Stimulated activated CD8-positive, alpha-beta memory T cell treated with anti-CD3 and anti-CD28 coated beads, Interleukin-4, amount 100 ng/mL, for 1 hour (primary cell): ENCODE data around the gene PASK.

Experiments used
- DNase-seq, 2 donors: peaks; one replicate each; pipeline ENCODE4 v3.0.0-alpha.2; 2020; ENCODE audit warnings: low read depth in 2 of 2, low spot score in 1 of 2

The PASK gene

DNA sequence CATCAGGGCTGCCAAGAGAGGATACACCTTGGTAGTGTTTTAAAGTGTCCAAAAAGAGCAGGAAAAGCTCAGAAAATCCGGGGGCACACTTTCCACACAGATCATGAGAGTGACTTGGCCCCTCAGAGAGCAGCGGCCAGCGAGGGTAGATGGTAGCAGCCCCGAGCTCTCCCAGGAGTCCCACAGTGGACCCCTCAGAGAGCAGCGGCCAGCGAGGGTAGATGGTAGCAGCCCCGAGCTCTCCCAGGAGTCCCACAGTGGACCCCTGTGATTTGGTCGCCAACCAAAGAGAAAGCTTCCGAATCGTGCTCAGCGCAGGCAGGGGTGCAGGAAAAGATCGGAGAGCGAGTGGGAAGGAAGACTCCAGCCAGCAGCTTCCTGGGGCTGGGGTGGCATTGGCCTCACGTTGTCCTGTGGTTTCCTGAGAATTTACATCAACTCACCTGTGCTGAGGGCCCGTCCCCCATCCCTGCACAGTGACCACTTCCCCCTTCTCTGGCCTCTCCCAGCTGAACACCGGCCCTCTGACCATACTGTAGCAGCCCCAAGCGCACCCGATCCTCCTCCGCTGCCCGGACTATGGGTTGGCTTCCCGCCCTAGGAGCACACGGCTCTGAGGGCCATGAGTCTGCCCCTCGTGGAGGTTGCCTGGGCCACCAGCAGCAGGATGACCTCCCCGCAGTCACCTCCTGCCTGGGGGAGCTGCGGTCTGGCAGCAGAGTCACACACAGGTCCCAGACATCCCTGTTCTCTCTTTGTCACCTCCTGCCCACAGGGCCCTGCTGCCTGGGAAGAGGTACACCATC is 80.9 kb downstream of the PASK start:
- no peak for DNase-seq

DNA sequence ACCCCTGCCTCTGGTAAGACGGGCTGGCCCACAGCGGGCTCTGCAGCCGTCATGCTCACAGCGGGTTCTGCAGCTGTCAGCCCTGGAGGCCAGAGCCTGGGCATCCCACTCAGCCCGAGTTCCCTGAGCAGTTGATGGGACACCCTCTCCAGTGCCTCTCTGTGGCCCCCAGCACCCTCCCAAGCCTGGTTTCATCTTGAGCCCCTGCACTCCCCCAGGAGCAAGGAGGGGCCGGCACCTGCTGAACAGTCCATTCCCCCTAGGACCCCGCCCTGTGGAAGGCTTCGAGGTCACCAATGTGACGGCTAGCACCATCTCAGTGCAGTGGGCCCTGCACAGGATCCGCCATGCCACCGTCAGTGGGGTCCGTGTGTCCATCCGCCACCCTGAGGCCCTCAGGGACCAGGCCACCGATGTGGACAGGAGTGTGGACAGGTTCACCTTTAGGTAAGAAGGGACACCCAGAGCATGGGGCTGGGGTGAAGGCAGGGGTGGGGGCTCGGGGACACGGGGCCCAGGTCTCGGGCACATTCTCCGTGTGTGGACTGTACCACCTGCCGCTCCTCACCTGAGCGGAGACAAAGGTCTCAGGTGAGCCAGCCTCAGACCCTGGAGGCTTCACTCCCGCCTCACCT is 81.7 kb downstream of the PASK start:
- no peak for DNase-seq

DNA sequence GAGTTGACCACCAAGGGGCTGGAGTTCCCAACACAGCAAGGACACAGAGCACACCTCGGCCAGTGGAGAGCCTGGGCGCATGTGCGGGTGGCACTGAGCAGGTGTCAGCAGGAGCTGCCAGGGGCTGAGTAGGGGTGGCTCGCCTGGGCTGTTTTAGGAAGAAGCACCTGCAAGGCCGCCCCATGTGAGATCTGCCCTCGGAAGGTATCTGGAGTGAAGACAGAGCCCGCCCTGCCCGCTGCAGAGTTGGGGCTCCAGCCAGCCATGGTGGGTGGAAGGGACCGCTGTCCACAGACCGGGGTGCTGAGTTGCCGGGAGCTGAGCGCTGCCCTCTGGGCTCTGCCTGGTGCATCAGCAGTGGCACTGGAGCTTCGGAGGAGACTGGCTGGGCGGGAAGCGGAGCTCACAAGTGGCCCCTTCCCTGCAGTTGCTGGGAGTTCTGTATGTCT is 82.4 kb downstream of the PASK start:
- no peak for DNase-seq

DNA sequence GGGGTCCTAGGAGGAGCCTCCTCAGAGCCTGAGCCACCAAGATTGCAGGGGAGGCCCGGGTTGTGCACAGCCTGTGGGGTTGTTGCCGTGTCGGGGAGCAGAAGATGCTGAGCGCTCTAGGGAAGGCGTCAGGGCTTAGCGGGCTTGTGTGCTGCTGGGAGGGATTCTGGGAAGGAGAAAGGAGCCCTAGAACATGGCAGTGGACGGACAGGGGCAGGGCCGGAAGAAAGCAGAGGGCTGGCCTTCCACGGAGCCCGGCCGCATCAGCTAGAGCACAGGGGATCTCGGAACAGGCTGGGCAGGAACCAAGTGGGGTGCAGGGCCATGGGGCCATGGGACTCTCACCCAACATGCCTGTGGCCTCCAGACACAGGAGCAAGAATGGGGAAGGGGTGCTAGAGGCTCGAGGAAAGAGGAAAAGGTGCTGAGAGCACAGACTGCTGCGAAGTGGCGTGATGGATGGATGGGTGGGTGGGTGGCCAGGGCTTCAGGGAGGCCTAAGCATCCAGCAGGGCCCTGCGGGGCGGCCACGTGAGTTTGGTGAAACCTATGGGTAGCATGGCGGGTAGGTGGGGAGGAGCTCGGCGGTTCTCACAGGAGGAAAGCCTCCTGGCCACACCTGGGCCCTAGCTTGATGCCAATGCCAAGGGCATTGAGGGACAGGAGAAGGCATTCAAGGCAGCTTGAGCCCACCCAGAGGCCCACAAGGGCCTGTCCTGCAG is 82.9 kb downstream of the PASK start:
- no peak for DNase-seq

DNA sequence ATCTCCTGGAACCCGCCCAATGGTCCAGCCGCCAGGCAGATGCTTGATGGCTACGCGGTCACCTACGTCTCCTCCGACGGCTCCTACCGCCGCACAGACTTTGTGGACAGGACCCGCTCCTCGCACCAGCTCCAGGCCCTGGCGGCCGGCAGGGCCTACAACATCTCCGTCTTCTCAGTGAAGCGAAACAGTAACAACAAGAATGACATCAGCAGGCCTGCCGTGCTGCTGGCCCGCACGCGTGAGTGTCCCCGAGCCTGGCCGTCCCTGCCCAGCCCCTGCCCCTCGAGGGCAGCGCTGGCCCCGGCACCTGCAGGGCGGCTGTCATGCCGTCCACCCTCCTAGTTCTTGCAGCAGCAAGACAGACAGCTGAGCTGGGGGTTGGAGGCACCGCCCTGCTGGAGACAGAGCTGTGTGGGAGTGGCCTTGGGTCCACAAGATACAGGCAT is 83.9 kb downstream of the PASK start:
- DNase-seq = no peak

DNA sequence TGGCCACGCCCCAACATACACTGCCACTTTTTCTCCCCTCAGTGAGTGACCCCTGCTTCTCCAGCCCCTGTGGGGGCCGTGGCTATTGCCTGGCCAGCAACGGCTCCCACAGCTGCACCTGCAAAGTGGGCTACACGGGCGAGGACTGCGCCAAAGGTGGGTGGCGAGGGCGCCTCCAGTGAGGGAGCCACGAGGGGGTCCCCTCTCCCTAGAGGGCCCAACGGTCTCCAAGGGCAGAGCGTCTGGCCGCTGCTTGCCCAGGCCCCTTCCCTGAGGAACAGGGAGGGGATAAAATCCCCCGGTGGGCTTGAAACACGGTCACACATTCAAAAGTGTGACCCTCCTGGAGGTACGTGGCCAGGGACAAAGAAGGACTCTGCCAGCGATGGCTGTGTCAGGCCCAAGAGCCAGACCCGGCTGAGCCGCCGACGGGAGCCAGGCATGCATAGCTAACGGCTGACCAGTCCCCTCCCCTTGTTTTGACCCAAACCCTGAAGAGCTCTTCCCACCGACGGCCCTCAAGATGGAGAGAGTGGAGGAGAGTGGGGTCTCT is 84.4 kb downstream of the PASK start:
- DNase-seq = no peak

DNA sequence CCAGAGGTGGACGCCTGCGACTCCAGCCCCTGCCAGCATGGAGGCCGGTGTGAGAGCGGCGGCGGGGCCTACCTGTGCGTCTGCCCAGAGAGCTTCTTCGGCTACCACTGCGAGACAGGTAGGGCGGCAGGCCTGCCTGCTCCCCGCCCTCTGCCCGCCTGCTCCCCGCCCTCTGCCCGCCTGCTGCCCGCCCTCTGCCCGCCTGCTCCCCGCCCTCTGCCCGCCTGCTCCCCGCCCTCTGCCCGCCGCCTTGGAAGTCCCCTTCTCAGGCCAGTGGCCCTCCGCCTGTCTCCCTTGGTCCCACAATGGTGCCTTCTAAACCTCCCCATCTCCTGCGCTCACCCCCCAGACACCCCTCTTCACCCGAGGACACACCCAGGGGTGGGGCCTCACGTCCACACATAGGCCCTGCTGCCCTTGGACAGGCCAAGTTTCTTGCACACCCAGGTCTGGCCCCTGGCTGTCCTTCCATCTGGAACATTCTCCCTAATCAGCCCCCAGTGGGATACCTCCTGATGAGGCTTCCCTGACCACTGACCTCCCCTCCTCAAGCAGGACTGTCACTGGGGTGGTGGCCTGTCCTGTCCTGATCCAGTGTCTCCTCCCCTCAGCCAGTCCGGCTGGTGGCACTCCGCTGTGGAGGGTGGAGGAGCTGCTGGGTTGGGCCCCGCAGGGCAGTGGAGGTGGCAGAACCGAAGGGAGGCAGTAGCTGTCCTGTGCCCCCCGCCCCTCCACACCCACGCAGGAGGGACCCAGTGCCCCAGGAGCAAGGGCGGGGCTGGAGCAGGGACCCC is 85.1 kb downstream of the PASK start:
- DNase-seq = peak in 1 of 2 donors; percentile 20

DNA sequence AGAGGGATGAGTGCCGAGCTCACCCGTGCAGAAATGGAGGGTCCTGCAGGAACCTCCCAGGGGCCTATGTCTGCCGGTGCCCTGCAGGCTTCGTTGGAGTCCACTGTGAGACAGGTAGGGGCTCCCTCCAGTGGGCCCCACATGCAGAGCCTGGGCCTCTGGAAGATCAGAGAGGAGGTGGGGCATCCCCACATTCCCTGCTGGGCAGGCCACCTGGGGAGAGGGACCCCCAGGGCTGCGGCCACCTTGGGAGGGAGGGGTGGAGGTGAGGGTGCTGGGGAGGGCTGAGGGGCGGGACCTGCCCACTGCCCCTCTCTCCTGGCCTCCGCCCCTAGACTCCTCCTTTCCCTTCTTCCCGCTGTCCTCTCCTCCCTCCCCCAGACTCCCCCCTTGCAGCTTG is 85.7 kb downstream of the PASK start:
- no peak for DNase-seq

DNA sequence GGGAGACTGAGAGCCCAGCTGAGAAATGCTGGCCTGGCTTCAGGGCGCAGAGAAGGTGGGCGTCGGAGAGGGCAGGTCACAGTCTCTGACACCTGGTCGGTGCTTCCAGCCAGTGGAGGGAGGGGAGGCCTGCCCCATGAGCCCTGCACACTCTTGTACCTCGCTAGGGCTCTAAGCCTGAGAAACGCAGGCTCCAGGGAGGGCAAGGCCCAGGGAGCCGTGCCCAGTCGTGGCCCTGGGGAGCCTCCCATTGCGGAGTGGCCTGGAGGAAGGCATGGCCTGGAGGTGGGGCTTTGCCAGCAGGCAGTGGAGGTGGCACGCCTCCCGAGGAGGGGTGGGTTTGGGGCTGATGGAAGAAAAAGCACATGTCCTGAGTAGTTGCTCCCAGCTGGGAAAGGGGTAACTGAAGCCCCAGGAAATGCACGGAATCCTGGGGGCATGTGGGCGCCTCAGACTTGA is 86.2 kb downstream of the PASK start:
- no peak for DNase-seq

DNA sequence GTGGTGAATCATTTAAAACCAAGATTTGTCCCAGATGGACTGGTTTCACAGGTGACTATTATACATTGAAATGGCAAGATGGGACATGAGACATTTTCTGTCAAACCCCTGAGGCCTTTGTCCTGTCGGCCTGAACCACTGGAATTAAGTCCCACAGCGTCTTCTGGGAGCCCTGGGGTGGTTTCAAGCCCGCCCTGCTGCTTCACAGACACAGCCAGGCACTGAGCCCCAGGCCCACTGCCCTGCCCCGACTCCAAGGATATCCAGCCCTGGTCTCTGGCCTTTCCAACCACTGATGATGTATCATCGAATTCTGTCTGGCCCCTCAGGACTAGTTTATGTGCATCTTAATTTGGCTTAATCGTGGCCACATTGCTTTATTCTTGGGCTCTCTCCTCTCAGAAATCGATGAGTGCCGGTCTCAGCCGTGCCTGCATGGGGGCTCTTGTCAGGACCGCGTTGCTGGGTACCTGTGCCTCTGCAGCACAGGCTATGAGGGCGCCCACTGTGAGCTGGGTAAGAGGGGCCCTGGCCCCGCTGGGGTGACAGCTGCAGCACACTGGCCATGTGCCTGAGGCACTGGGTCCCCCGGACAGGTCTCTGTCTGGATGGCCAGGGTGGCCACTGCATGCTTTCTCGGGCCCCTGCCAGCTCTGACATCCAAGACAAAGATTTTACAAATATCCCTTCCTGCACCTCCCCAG is 86.7 kb downstream of the PASK start:
- no peak for DNase-seq

DNA sequence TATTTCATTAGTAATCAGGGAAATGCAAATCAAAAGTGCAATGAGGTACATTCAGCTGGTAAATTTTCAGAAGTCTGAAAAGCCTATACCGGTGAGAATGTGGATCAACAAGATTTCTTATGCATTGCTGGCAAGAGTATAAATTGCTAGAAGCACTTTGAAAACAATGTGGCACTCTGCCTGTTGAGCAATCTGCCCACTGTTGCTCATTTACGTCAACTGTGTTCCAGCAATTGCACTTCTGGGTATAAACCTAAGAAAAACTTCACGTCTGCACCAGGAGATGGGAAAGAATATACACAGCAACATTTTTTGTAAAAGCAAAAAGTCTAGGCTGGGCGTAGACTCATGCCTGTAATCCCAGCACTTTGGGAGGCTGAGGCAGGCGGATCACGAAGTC is 88.0 kb downstream of the PASK start:
- no peak for DNase-seq
